GM23338 (cell line): ENCODE measurements around the gene SMARCC1. TPM values are rescaled to one million over a fixed set of nuclear protein-coding genes. Genes with fewer than 3 reads are reported as not detected.

Source experiments
- ATAC-seq: fragments of 200-7000 bp; cut with Tn5 transposase; 3 replicates; pipeline ENCODE4 v1.9.1; 2020
- DNase-seq: peaks from one replicate; pipeline ENCODE4 v3.0.0-alpha.2; 2015; ENCODE audit warnings: low spot score
- H2AFZ ChIP-seq: fragments of 200-600 bp; sonication (generic); 2 replicates; pipeline ENCODE4 v1.8.0; 2016; ENCODE audit warnings: antibody characterized with exemption, mild to moderate bottlenecking, moderate library complexity
- H3F3A ChIP-seq: fragments of 200-600 bp; sonication (generic); replicated peaks from 2 replicates; pipeline ENCODE4 v1.8.0; 2017; ENCODE audit warnings: antibody characterized with exemption, mixed run types, low read depth
- H3K27ac ChIP-seq: fragments of 200-600 bp; sonication (generic); 2 replicates; pipeline ENCODE4 v1.6.1; 2016; ENCODE audit warnings: low read depth
- H3K27me3 ChIP-seq: fragments of 200-600 bp; sonication (generic); 2 replicates; pipeline ENCODE4 v1.8.0; 2016; ENCODE audit warnings: mild to moderate bottlenecking, mixed run types, moderate library complexity; ENCODE audit not compliant: insufficient read depth
- H3K36me3 ChIP-seq: fragments of 200-600 bp; sonication (generic); 2 replicates; pipeline ENCODE4 v1.8.0; 2016; ENCODE audit warnings: mild to moderate bottlenecking; ENCODE audit not compliant: insufficient read depth
- H3K4me1 ChIP-seq: fragments of 200-600 bp; sonication (generic); 2 replicates; pipeline ENCODE4 v1.8.0; 2016; ENCODE audit warnings: mild to moderate bottlenecking, moderate library complexity; ENCODE audit not compliant: insufficient read depth
- H3K4me2 ChIP-seq: fragments of 200-600 bp; sonication (generic); 2 replicates; pipeline ENCODE4 v1.7.1; 2017; ENCODE audit warnings: mixed run types
- H3K4me3 ChIP-seq: fragments of 200-600 bp; sonication (generic); 2 replicates; pipeline ENCODE4 v1.6.1; 2016; ENCODE audit warnings: mixed run types
- H3K79me2 ChIP-seq: fragments of 200-600 bp; sonication (generic); replicated peaks from 2 replicates; pipeline ENCODE4 v1.8.0; 2017; ENCODE audit warnings: mild to moderate bottlenecking; ENCODE audit not compliant: insufficient read depth
- H3K9me2 ChIP-seq: fragments of 200-600 bp; sonication (generic); 2 replicates; pipeline ENCODE4 v1.8.0; 2017; ENCODE audit not compliant: insufficient read depth
- H4K20me1 ChIP-seq: fragments of 200-600 bp; sonication (generic); replicated peaks from 2 replicates; pipeline ENCODE4 v1.8.0; 2017; ENCODE audit warnings: mild to moderate bottlenecking; ENCODE audit not compliant: insufficient read depth
- H3K27ac Mint-ChIP-seq: 2 replicates; pipeline ENCODE4 v1.8.0; 2020; ENCODE audit warnings: inconsistent platforms, mild to moderate bottlenecking, moderate library complexity, mixed read lengths
- H3K27me3 Mint-ChIP-seq: 3 replicates; pipeline ENCODE4 v1.8.0; 2022; ENCODE audit warnings: low read depth, mild to moderate bottlenecking, moderate library complexity, mixed read lengths, inconsistent platforms; ENCODE audit not compliant: insufficient read depth, poor library complexity
- H3K36me3 Mint-ChIP-seq: 3 replicates; pipeline ENCODE4 v1.8.0; 2021; ENCODE audit warnings: low read depth, mild to moderate bottlenecking, inconsistent platforms, moderate library complexity, mixed read lengths
- H3K4me1 Mint-ChIP-seq: 3 replicates; pipeline ENCODE4 v1.8.0; 2020; ENCODE audit warnings: mild to moderate bottlenecking, inconsistent platforms, mixed read lengths
- H3K4me3 Mint-ChIP-seq: 3 replicates; pipeline ENCODE4 v1.8.0; 2021; ENCODE audit warnings: moderate library complexity, mild to moderate bottlenecking, inconsistent platforms, mixed read lengths
- H3K9me3 Mint-ChIP-seq: 3 replicates; pipeline ENCODE4 v1.8.0; 2020; ENCODE audit warnings: moderate library complexity, mild to moderate bottlenecking, inconsistent platforms, mixed read lengths
- CREB1 ChIP-seq: fragments of 250-450 bp; sonication (Bioruptor Pico); IDR thresholded peaks from 2 replicates; pipeline ENCODE4 v1.5.0; 2020; ENCODE audit warnings: low read depth, mild to moderate bottlenecking, moderate library complexity
- NANOG ChIP-seq: IDR thresholded peaks from 2 replicates; pipeline ENCODE4 v1.6.1; 2016; ENCODE audit warnings: antibody characterized with exemption, borderline replicate concordance
- POLR2AphosphoS5 ChIP-seq: IDR thresholded peaks from 2 replicates; pipeline ENCODE4 v1.6.1; 2016; ENCODE audit warnings: antibody characterized with exemption, low read depth
- STAT1 ChIP-seq: IDR thresholded peaks from one replicate; pipeline ENCODE4 v1.6.1; 2016; ENCODE audit warnings: antibody characterized with exemption; ENCODE audit not compliant: unreplicated experiment
- ZNF114 ChIP-seq: fragments of 250-450 bp; sonication (Bioruptor Pico); IDR thresholded peaks from 2 replicates; pipeline ENCODE4 v1.5.0; 2020; ENCODE audit warnings: mild to moderate bottlenecking, moderate library complexity
- ZNF331 ChIP-seq: fragments of 250-450 bp; sonication (Bioruptor Pico); IDR thresholded peaks from 2 replicates; pipeline ENCODE4 v1.5.0; 2020; ENCODE audit warnings: low read depth, mild to moderate bottlenecking, moderate library complexity
- polyA plus RNA-seq: library from polyadenylated mRNA; unstranded; fragments of >200 nt; fragmentation: Nextera tagmentation; extraction: Ambion mirVana; gene quantifications from 2 replicates; pipeline ENCODE4 v1.2.1, GENCODE V29; 2016
- total RNA-seq: library from RNA; depleted of rRNA; stranded (reverse); fragments of >200 nt; shearing (Covaris generic); gene quantifications from 2 replicates; pipeline ENCODE4 v1.2.3, GENCODE V29; 2014
- TF ChIP-seq, protein P1 (sequence below): IDR thresholded peaks from one replicate; pipeline ENCODE4 v1.6.1; 2018; ENCODE audit warnings: antibody characterized with exemption; ENCODE audit not compliant: unreplicated experiment
- TF ChIP-seq, protein P2 (sequence below), 2 experiments: fragments of 200-600 bp in 1 of 2; sonication (generic) in 1 of 2; conservative IDR thresholded peaks; 2 replicates each; pipeline versions ENCODE4 v1.5.1 to v1.6.1; 2016 to 2017; ENCODE audit warnings: antibody characterized with exemption in 2 of 2, low read depth in 2 of 2, mild to moderate bottlenecking in 2 of 2, moderate library complexity in 1 of 2
- TF ChIP-seq, protein P3 (sequence below): fragments of 250-450 bp; sonication (Bioruptor Pico); IDR thresholded peaks from 2 replicates; pipeline ENCODE4 v1.5.0; 2020; ENCODE audit warnings: mild to moderate bottlenecking, moderate library complexity
- TF ChIP-seq, protein P4 (sequence below): IDR thresholded peaks from 2 replicates; pipeline ENCODE4 v1.6.1; 2016; ENCODE audit warnings: antibody characterized with exemption

SMARCC1 gene
- total and polyA plus RNA-seq, 2 experiments from 2014 or later: 105 to 171 TPM

DNA sequence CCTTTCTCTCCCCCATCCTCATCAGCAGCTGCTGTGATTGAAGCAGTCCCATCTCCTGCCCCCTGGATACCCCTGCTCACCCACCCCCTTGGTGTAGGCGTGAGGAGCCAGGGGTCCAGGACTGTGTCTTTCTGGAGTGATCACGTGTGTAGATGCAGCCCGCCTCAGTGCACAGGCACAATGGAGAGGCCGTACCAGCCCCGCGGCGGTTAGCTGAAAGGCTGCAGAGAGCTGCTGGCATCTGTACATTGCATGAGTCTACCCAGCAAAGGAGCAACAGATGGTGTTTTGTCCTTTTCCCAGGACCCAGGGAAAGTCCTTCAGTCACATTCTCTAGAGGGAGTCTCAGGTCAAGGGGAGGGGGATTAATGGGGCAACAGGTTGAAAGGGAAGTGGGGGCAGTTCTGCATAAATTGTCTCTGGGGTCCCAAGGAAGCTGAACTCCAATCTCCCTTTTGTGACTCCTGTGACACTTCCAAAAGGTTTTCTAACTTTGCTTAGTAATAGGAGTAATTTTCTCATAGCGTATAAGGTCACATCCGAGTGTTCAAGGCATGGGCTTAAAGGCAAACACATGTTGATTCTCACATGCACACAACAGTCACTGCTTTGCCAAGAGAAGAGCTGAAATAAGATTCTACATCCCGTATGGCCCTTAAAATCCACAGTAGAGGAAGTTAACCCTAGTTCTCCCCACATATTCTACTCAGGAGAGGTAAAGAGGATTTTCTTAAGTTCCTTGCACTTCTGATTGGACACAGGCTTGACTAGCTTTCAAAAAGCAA is 210.1 kb downstream of the SMARCC1 start (continued):
- TF ChIP-seq CREB1: no peak
- no peak for TF ChIP-seq NANOG
- TF ChIP-seq, protein P1, sequence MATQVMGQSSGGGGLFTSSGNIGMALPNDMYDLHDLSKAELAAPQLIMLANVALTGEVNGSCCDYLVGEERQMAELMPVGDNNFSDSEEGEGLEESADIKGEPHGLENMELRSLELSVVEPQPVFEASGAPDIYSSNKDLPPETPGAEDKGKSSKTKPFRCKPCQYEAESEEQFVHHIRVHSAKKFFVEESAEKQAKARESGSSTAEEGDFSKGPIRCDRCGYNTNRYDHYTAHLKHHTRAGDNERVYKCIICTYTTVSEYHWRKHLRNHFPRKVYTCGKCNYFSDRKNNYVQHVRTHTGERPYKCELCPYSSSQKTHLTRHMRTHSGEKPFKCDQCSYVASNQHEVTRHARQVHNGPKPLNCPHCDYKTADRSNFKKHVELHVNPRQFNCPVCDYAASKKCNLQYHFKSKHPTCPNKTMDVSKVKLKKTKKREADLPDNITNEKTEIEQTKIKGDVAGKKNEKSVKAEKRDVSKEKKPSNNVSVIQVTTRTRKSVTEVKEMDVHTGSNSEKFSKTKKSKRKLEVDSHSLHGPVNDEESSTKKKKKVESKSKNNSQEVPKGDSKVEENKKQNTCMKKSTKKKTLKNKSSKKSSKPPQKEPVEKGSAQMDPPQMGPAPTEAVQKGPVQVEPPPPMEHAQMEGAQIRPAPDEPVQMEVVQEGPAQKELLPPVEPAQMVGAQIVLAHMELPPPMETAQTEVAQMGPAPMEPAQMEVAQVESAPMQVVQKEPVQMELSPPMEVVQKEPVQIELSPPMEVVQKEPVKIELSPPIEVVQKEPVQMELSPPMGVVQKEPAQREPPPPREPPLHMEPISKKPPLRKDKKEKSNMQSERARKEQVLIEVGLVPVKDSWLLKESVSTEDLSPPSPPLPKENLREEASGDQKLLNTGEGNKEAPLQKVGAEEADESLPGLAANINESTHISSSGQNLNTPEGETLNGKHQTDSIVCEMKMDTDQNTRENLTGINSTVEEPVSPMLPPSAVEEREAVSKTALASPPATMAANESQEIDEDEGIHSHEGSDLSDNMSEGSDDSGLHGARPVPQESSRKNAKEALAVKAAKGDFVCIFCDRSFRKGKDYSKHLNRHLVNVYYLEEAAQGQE: no peak
- no peak for TF ChIP-seq ZNF114 (CRISPR knock-in tag)
- TF ChIP-seq STAT1: no peak

DNA sequence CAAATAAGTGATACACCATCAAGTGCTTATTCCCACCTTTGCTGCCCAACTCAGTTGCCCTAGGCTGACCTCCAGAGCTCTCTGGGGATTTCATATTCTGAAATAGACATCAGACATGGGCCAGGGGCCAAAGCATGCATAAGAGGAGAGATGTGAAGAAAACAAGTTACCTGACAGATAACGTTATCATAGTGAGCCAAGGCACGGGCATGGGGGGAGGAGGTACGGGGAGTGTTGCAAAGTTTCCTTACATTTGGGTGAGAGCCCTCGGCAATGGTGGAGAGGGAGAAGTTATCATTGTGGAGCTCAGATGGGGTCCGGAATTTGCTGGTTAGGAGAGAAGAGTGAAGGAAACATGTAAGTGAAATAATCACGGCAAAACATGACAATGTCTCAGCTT is 212.8 kb downstream of the SMARCC1 start:
- H3K9me3 Mint-ChIP-seq: no peaks in the 10 kb centered on the region
- H3K9me2 ChIP-seq: no peaks in the 10 kb centered on the region
- no peaks in the 10 kb centered on the region for H4K20me1 ChIP-seq
- H3K27me3 ChIP-seq: no peaks in the 10 kb centered on the region
- H2AFZ ChIP-seq: no peak overlapping the region
- H3K27ac ChIP-seq: no peak overlapping the region
- ATAC-seq: no peak
- H3K27me3 Mint-ChIP-seq: peaks cover 4% of the 10 kb centered on the region
- 0 out of 2 replicates have a peak, but pooled peaks cover 2% of the 10 kb centered on the region for H3F3A ChIP-seq
- no peaks in the 10 kb centered on the region for H3K4me1 ChIP-seq
- DNase-seq: no peak
- no peak overlapping the region for H3K4me3 ChIP-seq
- no peaks in the 10 kb centered on the region; the same call in 2 of the 3 replicates for H3K36me3 Mint-ChIP-seq
- no peak overlapping the region for H3K4me3 Mint-ChIP-seq
- H3K4me1 Mint-ChIP-seq: peaks cover 3% of the 10 kb centered on the region; the same call in 2 of the 3 replicates
- no peaks in the 10 kb centered on the region for H3K36me3 ChIP-seq
- no peak overlapping the region for H3K27ac Mint-ChIP-seq
- no peaks in the 10 kb centered on the region for H3K79me2 ChIP-seq
- H3K4me2 ChIP-seq: no peak overlapping the region
- TF ChIP-seq ZNF331 (CRISPR knock-in tag) (no peak), ZNF114 (CRISPR knock-in tag) (no peak), POLR2AphosphoS5 (no peak), NANOG (no peak), CREB1 (no peak)
- TF ChIP-seq, protein P2, sequence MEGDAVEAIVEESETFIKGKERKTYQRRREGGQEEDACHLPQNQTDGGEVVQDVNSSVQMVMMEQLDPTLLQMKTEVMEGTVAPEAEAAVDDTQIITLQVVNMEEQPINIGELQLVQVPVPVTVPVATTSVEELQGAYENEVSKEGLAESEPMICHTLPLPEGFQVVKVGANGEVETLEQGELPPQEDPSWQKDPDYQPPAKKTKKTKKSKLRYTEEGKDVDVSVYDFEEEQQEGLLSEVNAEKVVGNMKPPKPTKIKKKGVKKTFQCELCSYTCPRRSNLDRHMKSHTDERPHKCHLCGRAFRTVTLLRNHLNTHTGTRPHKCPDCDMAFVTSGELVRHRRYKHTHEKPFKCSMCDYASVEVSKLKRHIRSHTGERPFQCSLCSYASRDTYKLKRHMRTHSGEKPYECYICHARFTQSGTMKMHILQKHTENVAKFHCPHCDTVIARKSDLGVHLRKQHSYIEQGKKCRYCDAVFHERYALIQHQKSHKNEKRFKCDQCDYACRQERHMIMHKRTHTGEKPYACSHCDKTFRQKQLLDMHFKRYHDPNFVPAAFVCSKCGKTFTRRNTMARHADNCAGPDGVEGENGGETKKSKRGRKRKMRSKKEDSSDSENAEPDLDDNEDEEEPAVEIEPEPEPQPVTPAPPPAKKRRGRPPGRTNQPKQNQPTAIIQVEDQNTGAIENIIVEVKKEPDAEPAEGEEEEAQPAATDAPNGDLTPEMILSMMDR (conservative IDR thresholded peaks at IDR 0.05; ENCODE audit: low read depth in 2 of 2): no peak
- TF ChIP-seq, protein P3, sequence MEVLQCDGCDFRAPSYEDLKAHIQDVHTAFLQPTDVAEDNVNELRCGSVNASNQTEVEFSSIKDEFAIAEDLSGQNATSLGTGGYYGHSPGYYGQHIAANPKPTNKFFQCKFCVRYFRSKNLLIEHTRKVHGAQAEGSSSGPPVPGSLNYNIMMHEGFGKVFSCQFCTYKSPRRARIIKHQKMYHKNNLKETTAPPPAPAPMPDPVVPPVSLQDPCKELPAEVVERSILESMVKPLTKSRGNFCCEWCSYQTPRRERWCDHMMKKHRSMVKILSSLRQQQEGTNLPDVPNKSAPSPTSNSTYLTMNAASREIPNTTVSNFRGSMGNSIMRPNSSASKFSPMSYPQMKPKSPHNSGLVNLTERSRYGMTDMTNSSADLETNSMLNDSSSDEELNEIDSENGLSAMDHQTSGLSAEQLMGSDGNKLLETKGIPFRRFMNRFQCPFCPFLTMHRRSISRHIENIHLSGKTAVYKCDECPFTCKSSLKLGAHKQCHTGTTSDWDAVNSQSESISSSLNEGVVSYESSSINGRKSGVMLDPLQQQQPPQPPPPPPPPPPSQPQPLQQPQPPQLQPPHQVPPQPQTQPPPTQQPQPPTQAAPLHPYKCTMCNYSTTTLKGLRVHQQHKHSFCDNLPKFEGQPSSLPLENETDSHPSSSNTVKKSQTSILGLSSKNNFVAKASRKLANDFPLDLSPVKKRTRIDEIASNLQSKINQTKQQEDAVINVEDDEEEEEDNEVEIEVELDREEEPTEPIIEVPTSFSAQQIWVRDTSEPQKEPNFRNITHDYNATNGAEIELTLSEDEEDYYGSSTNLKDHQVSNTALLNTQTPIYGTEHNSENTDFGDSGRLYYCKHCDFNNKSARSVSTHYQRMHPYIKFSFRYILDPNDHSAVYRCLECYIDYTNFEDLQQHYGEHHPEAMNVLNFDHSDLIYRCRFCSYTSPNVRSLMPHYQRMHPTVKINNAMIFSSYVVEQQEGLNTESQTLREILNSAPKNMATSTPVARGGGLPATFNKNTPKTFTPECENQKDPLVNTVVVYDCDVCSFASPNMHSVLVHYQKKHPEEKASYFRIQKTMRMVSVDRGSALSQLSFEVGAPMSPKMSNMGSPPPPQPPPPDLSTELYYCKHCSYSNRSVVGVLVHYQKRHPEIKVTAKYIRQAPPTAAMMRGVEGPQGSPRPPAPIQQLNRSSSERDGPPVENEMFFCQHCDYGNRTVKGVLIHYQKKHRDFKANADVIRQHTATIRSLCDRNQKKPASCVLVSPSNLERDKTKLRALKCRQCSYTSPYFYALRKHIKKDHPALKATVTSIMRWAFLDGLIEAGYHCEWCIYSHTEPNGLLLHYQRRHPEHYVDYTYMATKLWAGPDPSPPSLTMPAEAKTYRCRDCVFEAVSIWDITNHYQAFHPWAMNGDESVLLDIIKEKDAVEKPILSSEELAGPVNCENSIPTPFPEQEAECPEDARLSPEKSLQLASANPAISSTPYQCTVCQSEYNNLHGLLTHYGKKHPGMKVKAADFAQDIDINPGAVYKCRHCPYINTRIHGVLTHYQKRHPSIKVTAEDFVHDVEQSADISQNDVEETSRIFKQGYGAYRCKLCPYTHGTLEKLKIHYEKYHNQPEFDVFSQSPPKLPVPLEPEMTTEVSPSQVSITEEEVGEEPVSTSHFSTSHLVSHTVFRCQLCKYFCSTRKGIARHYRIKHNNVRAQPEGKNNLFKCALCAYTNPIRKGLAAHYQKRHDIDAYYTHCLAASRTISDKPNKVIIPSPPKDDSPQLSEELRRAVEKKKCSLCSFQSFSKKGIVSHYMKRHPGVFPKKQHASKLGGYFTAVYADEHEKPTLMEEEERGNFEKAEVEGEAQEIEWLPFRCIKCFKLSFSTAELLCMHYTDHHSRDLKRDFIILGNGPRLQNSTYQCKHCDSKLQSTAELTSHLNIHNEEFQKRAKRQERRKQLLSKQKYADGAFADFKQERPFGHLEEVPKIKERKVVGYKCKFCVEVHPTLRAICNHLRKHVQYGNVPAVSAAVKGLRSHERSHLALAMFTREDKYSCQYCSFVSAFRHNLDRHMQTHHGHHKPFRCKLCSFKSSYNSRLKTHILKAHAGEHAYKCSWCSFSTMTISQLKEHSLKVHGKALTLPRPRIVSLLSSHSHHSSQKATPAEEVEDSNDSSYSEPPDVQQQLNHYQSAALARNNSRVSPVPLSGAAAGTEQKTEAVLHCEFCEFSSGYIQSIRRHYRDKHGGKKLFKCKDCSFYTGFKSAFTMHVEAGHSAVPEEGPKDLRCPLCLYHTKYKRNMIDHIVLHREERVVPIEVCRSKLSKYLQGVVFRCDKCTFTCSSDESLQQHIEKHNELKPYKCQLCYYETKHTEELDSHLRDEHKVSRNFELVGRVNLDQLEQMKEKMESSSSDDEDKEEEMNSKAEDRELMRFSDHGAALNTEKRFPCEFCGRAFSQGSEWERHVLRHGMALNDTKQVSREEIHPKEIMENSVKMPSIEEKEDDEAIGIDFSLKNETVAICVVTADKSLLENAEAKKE (CRISPR knock-in tag): no peak
- TF ChIP-seq, protein P4, sequence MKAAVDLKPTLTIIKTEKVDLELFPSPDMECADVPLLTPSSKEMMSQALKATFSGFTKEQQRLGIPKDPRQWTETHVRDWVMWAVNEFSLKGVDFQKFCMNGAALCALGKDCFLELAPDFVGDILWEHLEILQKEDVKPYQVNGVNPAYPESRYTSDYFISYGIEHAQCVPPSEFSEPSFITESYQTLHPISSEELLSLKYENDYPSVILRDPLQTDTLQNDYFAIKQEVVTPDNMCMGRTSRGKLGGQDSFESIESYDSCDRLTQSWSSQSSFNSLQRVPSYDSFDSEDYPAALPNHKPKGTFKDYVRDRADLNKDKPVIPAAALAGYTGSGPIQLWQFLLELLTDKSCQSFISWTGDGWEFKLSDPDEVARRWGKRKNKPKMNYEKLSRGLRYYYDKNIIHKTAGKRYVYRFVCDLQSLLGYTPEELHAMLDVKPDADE: no peak
